Muscle of arm (tissue), 14 donors: ENCODE results near the gene GDF9. TPM values are rescaled to one million over a fixed set of nuclear protein-coding genes. Genes with fewer than 3 reads are reported as not detected.

Experiments used
- DNase-seq: peaks from one replicate; pipeline ENCODE4 v3.0.0-alpha.2; 2013
- long read RNA-seq, 11 donors: transcript quantifications; one replicate each; lab custom pipeline, GENCODE V29; 2026
- polyA plus RNA-seq, 12 donors: library from polyadenylated mRNA; unstranded; fragments of 120-200 nt; gene quantifications; one replicate each; pipeline ENCODE4 v1.2.1, GENCODE V29; 2013; ENCODE audit not compliant: insufficient read length in 12 of 12

Gene GDF9, protein sequence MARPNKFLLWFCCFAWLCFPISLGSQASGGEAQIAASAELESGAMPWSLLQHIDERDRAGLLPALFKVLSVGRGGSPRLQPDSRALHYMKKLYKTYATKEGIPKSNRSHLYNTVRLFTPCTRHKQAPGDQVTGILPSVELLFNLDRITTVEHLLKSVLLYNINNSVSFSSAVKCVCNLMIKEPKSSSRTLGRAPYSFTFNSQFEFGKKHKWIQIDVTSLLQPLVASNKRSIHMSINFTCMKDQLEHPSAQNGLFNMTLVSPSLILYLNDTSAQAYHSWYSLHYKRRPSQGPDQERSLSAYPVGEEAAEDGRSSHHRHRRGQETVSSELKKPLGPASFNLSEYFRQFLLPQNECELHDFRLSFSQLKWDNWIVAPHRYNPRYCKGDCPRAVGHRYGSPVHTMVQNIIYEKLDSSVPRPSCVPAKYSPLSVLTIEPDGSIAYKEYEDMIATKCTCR
- 1 to 10 TPM in 3 of 12 donors, under 1 TPM in 7, not detected in 2; 0.34 to 1.4 (median 0.87) TPM for polyA plus RNA-seq
- long read RNA-seq, donor 1: 0 reads
- long read RNA-seq, donor 2: 0 reads
- long read RNA-seq, donor 3: 0 reads
- long read RNA-seq, donor 4: 0 reads
- long read RNA-seq, donor 5: 0 reads
- long read RNA-seq, donor 6: 0 reads
- long read RNA-seq, donor 7: 0 reads
- long read RNA-seq, donor 8, partial matches to known transcripts: 288 of 694 reads
- long read RNA-seq, donor 8, other reads (novel, unspliced or antisense): 406 of 694 reads
- long read RNA-seq, donor 9: 0 reads
- long read RNA-seq, donor 10, partial matches to known transcripts: 262 of 649 reads
- long read RNA-seq, donor 10, other reads (novel, unspliced or antisense): 387 of 649 reads
- long read RNA-seq, donor 11: 0 reads

GRCh38 chr5:132866342-132867045 lies at the start of gene GDF9, which contains the start of gene UQCRQ:
Gene GDF9 (minus strand): TSS chr5:132866469. CDS start chr5:132864533, 1,936 bp downstream.
Gene UQCRQ (plus strand): TSS chr5:132866642. CDS start chr5:132866882, 240 bp downstream.
- DNase-seq: peak; percentile 99

DNA sequence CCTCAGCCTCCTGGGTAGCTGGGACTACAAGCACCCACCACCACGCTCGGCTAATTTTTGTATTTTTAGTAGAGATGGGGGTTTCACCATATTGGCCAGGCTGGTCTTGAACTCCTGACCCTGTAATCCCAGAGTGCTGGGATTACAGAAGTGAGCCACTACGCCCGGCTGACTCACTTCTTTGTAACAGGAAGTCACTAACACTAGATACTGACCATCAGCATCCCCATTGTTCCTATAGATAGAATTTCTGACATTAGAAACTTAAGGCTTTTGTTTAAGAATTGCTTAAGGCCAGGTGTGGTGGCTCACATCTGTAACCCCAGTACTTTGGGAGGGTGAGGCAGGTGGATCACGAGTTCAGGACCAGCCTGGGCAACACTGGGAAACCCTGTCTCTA lies 49.4 kb upstream of the GDF9 start:
- no peak for DNase-seq

GRCh38 chr5:132909702-132910101 lies 43.4 kb upstream of the GDF9 start:
- no peak for DNase-seq

GRCh38 chr5:132907161-132907560 lies 40.9 kb upstream of the GDF9 start:
- no peak for DNase-seq

DNA sequence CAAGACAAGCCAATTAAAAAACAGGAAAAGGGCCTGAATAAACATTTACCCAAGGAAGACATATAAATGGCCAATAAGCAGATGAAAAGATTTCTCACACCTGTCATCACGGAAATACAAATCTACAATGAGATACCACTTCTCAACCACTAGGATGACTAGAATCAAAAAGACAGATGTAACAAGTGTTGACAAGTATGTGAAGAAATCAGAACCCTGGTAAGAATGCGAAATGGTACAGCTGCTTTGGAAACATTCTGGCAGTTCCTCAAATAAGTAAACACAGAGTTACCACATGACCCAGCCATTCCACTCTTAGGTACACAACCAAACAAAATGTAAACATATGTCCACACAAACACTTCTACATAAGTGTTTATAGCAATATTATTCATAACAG lies 39.7 kb upstream of the GDF9 start:
- no peak for DNase-seq

- no peak for DNase-seq
Measured at GRCh38 chr5:132901730-132902129, 35.5 kb upstream of the GDF9 start.

DNA sequence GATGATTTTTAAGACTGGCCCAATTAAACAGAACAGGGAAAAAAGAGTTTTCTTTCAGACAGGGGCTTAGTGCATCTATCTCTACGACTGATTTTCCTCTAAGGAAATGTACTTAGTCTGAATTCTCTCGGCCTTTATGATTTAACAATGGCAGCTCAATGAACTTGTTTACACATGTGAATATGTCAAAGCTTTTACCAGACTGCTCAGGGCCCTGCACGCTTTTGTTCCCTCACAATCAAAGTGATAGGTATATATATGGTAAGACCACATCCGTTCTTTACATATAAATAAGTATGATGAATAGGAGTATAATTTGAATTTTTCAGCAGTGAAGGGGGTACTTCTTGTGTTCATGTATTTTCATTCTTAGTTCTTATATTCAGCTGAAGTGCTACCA lies 34.8 kb upstream of the GDF9 start:
- no peak for DNase-seq

GRCh38 chr5:132898094-132898493 lies 31.8 kb upstream of the GDF9 start:
- no peak for DNase-seq

DNA sequence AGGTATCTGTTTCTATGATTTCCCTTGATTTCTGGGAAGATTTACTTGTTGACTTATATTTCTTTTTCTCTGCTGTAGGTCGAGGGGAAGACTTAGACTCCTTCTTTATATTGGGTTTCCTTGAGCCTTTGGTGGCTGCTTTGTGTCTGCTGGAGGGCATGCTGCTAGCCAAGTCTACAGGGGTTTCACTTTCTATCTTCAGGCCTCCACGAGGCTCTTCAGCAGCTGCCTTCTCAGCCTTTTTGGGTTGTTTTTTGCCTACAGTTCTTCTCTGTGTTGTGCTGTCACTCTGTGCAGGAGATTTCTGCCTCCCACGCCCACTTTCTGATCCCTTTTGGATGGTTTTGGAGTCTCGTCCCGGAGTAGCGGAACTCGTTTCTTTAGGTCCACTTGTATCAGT lies 30.4 kb upstream of the GDF9 start:
- DNase-seq: no peak

- DNase-seq: no peak
Measured at GRCh38 chr5:132895719-132896305, 29.5 kb upstream of the GDF9 start.

GRCh38 chr5:132890817-132891216 lies 24.5 kb upstream of the GDF9 start:
- DNase-seq: no peak

DNA sequence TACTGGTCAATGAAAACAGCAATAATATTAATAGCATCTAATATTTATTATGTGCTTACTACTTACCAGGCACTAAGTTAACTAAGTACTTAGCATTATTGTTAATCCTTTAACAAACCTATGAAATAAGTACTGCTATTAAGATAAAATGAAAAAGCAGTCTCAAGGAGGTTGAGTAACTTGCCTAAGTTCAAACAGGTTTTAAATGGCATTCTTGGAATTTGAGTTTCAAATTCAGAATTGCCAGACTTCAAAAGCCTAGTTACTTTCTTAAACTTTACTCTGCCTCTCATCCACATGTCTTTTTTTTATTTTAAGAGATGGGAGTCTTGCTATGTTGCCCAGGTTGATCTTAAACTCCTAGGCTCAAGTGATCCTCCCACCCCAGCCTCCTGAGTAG lies 23.2 kb upstream of the GDF9 start:
- DNase-seq: no peak

DNA sequence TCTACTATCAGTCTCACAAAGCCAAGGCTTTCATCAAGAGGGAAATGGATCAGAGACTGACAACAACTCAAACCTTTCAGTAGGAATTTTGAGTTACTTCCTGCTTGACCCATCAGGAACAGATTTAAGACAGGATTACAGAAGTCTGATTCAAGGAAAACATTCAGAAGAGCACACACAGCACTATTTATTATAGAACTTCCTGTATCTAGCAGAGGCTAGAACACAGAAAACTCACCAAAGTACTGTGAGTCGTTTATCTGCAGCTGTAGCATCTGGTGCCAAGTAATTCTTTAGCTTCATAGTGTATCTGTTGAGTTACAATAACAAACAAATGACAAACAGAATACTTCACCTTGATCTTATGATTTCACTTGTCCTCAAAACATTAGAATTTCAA lies 21.0 kb upstream of the GDF9 start:
- no peak for DNase-seq

- no peak for DNase-seq
Measured at GRCh38 chr5:132886064-132886823, 20.0 kb upstream of the GDF9 start.

- DNase-seq: no peak
Measured at GRCh38 chr5:132884548-132884947, 18.3 kb upstream of the GDF9 start.

- peak; percentile 29 for DNase-seq
Measured at GRCh38 chr5:132883261-132883834, 17.1 kb upstream of the GDF9 start.

DNA sequence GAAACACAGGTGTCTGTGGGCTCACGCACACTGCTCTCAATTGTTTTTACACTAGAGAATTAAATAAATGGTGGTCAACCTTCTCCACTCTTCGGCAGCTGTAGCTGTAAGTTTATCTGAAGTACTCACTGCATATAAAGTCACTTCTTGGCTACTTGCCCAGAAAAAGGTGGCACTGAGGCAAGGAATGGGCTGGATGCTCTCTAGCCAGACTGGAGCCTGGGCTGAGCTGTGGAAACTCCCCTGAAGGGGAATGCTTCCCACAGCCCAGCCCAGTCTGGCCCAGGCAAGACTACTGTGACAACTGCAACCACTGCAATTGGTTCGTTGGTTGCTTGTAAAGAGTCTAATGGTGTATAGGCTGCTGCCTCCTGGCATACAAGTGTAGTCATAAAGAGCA lies 11.7 kb upstream of the GDF9 start:
- no peak for DNase-seq

GRCh38 chr5:132877466-132877865 lies 11.2 kb upstream of the GDF9 start:
- DNase-seq: no peak

DNA sequence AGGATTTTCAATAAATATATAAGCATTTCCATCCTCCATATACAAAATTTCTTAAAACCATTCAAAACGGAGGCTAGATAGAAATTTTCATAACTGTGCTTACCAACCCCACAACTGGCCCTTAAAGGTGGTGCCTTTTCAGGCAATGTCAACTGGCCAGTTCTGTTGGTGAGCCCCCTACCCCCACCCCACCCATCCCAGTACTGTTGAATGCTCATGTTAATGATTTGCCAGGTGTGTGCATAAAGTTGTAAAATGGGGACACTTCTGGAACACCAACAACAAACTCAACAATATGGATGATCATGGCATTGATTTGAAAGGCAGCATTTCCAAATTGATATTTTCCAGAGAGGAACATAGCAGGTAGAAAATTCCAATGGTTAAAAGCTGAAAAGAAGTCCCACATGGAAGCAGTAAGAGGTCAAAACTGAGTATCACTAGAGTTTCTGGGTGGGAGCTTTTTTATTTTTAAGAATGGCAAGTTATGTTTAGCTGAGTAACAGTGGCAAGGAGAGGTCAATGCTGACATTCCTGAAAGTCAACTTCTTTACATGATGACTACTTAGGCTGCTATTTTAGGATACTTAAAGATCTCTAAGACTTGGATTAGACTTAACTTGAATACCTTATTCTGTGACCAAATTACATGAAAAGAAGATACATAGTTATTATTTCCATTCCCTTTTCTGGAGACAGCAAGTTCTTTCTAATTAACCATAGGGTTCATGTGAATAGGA lies 9.9 kb upstream of the GDF9 start:
- DNase-seq: no peak

DNA sequence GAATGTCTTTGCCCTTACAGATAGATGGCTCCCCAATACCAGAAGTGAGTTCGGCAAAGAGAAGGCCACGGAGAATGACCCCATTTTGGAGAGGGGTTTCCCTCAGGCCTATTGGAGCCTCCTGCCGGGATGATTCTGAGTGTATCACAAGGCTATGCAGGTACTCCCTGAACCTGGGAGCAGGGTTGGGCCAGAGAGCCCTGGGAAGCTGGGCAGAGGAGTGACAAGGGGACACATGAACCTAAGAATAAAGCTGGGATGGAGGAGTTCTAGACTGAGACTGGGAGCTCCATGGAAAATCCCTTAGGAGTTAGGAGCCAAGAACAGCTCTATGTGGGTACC lies 7.6 kb upstream of the GDF9 start:
- no peak for DNase-seq
